OCI-M1 (cell line): ENCODE data around the gene AP1B1.
A peak's percentile ranks its signal among the peaks of the same experiment; 100 is the strongest.
"Not testable (repeated sequence)": the region's sequence is repeated elsewhere in the genome, so short reads cannot be mapped to it uniquely, and the experiment has no call there.

Experiments
- DNase-seq: peaks from one replicate; lab custom pipeline; 2025; lab: John Stamatoyannopoulos, UW

Gene AP1B1

GRCh38 chr22:29387921-29388758 lies at the start of gene AP1B1:
TSS of gene AP1B1 (minus strand) at chr22:29388570. CDS start at chr22:29367243, 21,327 bp downstream.
- peak; percentile 97 for DNase-seq

DNA sequence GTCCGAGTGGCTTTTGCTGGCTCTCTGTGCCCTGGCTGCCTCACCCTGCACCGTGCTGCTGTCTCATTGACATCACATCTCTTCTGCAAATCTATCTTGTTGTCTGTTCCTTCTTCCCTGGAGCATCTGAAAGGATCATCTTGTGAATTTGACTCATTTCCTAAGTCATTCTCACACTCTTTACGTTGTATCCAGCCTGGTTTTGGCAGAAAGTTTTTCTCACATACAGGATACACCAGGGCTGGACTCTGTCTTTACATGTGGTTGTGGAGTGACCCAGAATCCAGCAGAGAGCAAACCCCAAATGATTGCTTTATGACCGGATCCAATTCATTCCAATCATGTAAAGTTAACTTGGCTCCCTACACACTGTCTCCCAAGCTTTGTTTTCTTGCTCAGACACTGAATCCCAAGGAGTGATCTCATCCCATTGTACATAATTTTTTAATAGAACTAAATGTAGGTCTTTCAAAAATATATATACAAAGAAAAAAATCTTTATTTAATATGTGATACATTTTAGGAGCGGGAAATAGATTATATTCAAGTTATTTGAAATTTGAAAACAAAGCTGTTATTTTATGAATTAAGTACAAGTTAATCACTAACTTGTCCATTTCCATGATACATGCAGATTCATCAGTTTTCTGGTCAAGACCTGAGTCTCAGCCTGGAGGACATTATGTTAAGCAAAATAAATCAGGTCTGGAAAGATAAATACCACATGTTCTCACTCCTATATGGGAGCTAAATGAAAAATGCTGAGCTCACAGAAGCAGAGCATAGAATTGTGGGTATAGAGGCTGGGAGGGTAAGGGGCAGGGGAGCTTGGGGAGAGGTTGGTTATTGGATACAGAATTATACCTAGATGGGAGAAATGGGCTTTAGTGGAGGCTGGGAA lies 47.1 kb upstream of the AP1B1 start:
- DNase-seq: no peak

DNA sequence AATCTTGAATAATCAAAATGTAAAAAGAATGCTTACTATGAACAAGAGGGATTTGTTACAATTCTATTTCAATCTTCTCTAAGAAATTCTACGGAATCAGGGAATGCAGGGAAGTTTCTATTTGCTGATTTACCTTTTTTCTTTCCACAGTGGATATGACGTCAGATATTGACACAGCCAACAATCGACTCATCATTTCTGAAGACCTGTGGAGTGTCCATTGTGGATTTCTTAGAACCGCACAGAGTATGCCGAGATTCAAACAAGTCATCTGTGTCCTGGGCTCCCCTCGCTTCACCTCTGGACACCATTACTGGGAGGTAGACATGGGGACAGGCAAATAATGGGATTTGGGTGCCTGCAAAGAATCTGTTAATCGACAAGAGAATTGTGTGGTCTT lies 45.9 kb upstream of the AP1B1 start:
- DNase-seq: no peak

DNA sequence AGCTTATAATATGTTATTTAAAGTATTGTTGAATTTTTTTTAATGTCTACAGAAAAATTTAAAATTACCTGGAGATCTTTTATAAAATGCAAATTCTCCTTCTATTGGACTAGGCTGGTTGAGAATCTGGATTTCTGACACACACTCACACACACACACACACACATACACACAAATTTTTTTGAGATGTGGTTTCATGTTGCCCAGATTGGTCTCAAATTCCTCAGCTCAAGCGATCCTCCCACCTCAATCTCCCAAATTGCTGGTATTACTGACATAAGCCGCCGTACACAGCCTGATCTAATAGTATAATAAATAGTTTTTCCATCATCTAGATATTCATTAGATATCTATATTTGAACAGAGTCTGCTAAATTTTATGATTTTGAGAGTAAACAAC lies 45.5 kb upstream of the AP1B1 start:
- no peak for DNase-seq

DNA sequence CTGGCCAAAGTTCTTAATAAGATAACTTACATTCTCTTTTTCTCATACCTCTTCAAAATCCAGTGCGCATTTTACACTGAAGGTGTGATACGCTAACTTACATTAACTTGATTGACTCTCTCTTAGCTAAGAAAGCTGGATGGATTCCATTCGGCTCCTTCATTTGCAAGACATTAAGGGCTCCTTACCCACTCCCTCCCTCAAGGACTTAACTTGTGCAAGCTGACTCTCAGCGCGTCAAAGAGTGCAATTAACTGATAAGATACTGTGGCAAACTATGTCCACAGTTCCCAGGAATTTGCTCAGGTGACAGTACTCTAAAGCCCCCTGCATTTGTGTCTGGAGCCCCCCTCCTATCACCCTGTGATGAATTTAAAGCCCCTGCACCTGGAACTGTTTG lies 43.6 kb upstream of the AP1B1 start:
- no peak for DNase-seq

DNA sequence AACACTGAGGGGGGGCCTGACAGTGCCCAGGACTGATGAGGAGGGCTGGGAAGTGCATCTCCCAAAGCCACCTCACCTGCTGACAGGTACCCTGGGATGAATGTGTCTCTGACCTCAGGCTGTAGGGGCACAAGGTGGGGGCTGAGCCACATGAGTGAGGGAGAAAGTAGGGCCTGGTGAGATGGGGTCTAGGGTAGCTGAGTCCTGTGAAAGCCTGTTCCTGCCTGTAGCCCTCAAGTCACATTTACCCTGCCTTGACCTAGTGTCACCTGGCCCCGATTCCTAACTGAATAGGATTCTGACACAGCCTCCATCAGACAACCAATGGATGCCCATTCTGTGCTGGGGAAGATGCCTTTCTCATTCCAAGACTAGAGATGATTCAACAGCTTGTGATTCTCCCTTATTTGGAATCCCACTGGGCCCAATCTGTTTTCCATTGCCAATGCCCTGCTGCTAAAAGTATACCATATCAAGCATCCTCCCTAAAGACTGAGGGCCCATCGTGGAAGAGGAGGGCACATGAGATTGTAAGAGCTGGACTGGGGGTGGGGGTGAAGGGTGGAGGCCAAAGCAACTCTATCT lies 38.9 kb upstream of the AP1B1 start:
- DNase-seq: no peak

- DNase-seq: no peak
Measured at GRCh38 chr22:29426476-29426875, 38.1 kb upstream of the AP1B1 start.

DNA sequence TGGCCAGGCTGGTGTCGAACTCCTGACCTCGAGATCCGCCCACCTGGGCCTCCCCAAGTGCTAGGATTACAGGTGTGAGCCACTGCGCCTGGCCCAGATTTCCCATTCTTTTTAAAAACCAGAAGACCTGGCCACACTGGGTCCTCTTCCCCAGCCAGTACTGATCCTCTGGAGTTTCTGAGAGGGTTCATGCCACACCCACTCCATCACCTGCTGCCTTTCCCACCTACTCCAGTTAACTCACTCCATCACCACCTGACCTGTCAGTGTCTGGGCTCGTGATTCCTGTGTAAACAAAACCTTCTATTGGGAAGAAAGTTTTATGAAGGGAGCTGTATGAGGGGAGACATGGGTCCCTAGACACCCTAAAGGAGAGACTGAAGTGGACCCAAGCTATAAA lies 30.3 kb upstream of the AP1B1 start:
- DNase-seq: not testable (repeated sequence)

DNA sequence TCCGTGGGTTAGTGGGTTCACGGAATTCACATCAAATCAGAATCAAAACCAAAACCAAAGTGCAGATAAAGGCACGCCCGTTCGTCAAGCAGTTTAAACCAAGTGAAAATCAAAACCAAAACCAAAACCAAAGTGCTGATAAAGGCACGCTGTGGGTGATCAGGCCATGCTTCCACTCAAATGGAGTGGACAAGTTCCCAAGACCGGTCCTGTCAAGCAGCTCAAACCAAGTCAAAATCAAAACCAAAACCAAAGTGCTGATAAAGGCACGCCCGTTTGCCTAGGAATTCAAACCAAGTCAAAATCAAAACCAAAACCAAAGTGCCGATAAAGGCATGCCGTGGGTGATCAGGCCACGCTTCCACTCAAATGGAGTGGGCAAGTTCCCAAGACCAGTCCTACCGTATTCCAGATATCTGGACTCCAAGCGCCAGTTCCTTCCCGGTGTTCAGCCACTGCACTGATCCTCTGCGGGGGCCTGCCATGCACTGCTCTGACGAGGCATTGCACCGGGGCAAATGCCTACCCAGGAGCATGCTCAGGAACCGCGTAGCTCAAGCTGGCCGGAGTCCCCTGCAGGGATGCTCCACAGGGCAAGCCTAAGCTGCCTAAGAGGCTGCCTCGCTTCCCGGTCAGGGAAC lies 26.7 kb upstream of the AP1B1 start:
- peak; percentile 94 for DNase-seq

DNA sequence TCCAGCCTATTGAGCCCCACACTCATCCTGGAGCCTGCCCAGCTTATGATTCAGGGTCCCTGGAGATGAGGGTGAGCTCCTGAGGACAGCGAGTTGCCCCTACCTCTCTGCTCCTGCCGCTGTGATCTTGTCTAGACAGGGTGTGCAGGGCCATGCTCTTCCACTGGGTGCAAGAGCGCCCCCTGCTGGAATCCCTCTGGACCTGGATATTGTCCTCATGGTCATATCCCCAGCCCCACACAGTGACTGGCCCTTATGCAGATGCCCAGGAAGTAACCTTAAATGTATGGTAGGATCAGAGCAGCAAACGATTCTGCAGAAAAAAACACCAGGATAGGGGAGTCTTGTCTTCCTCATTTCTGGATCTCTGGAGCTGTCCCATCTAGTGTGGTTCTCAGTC lies 24.4 kb upstream of the AP1B1 start:
- DNase-seq: peak; percentile 36

DNA sequence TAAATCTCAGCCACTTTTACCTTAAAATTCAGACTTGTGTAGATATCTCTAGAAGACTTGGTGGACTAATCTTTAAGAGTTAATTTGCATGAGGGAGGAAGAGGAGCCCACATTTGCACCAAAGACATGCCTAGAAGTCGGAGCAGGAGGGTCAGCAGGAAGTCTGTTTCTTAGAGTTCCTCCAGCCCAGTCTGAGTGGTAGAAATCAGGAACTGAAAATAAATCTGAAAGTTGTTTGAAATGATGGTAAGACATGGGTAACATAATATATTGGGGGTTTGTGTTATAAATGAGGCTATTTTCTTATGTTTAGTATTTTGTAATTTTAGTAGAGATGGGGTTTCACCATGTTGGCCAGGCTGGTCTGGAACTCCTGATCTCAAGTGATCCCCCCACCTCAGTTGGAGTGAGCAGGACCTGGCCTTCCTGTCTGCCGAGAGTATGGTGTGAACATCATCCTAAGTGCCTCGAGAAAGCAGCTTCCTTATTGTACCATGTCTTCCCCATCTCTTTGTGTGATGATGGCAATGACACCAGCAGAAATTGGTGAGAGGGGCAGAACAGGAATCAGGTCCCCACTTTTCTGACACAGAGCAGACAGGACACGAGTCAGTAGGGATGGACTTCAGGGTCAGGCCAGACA lies 23.3 kb upstream of the AP1B1 start:
- DNase-seq: not testable (repeated sequence)

- no peak for DNase-seq
Measured at GRCh38 chr22:29408940-29409339, 20.6 kb upstream of the AP1B1 start.

DNA sequence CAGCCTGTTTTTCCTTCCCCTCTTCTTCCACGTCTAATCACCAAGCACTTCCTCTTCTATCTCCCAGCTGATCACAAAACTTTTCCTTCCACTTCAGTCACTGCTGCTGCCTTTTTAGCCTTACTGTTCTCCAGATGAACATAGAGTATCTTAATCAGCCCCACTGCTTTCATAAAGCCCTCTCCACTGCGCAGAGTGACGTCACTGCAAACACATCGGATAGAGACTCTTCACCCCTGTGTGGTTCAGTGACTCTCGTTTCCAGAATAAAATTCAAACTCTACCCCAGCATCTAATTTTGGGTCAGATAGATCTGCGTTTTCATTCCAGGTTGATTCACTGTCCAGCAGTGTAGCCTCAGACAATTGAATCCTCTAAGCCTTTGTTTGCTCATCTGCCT lies 13.2 kb upstream of the AP1B1 start:
- DNase-seq: not testable (repeated sequence)

- DNase-seq: no peak
Measured at GRCh38 chr22:29400576-29400975, 12.2 kb upstream of the AP1B1 start.

DNA sequence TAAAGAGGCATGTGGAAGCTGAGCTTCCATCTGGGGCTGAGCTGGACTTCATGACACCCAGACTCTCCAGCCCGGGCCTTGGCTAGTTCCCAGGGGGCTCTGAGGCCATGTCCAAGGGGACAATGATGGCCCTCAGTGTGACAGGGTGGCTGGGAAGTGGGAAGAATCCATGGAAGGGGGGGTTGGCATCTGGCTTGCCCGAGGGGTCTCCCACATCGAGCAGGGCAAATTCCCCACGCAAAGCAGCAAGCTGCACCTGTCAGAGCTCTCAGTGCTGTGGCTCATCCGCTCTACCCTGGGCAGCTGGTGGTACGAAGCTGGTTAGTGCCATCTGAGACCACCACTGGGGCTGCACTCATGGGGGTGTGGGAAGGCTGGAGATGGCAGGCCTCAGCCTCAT lies 9.4 kb upstream of the AP1B1 start:
- DNase-seq: no peak

DNA sequence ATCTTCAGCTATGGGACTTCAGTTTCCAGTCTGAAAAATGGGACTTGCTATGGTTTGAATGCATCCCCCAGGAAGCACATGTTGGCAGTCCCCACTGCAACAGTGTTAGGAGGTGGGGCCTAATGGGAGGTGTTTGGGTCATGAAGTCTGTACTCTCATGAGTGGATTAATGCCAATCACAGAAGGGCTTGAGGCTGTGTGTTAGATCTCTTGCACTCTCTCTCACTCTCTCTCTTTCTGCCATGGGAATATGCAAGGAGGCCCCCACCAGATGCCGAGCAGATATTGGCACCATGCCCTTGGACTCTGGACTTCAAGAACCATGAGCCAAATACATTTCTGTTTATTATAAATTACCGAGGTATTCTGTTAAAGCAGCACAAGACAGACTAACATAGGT lies 7.8 kb upstream of the AP1B1 start:
- DNase-seq: no peak

DNA sequence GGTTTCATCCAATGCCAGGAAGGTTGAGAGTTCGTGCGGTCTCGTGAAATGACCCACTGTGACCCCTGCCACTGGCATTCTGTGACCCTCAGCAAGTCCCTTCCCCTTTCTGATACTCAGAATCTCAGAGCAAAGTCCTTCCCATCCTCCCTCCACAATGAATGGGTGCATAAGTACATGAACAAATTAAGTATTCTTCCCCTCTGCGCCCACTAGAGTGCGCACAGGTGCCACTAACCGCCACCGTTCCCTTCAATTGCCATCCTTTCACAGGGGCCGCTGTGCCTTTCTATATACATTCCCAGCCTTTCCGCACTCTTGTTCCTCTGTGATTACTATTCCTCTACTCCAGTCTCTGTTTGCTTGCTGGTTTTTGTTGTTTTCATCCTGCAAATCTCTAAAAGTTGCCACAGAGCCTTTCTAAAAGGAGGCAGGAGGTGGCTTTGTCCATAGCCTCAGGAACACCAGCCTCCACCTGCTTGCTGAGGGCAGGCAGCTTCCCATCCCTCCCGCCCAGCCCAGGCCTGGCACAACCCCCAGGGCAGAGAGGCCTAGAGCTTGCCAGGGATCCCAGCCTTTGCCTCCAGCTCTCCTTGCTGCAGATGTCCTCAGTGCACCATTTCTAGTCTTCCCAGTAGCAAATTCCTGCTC lies 6.7 kb upstream of the AP1B1 start:
- DNase-seq: peak; percentile 89

- DNase-seq: peak; percentile 23
Measured at GRCh38 chr22:29393019-29393608, 4.7 kb upstream of the AP1B1 start.

DNA sequence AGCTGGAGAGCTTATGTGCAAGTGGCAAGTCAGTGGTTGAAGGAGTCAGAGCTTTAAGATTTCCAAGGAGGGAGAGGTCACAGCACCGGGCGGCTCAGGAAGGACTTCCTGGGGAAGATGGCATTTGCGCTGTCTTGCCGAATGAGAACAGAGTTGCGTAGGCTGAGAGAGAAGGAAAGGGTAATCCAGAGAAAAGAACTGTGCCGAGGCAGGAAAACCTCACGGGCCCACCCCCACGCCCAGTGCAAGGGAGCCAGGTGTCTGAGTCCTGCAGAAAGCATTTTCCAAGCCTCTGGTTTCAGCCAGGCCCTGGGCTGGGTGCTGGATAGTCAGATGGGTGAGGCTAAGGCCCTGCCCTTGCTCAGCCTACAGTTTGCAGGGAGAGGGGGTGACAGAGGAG lies 3.2 kb upstream of the AP1B1 start:
- no peak for DNase-seq

DNA sequence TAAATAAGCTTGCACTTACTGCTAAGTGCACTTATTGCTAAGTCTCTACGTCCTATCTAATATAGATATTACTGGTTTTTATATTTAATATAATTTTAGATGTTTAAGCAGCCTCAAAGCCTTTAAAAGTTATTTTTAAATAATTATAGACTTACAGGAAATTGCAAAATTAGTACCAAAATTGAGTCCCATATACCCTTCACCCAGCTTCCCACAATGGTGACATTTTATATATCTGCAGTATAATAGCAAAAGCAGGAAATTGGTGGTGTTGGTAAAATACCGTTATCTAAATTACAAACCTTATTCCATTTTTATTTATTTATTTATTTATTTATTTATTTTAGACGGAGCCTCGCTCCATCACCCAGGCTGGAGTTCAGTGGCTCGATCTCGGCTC lies 1.9 kb upstream of the AP1B1 start:
- no peak for DNase-seq

DNA sequence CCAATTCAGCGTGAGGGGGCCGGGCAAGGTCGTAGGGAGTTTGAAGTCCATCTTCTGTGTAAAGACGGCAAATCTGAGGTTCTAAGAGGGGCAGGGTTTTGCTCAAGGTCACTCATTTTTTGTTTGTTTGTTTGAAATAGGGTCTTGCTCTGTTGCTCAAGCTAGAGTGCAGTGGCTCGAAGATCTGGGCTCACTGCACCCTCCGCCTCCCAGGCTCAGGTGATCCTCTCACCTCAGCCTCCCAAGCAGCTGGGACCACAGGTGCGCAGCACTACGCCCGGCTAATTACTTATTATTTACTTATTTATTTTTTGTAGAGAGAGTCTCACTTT lies 355 bp upstream of the AP1B1 start:
- DNase-seq: no peak
